Activated CD4-positive, alpha-beta T cell treated with anti-CD3 and anti-CD28 coated beads for 24 hours (primary cell): ENCODE results near the gene SLC34A1.
"Not testable (repeated sequence)": the region's sequence is repeated elsewhere in the genome, so short reads cannot be mapped to it uniquely, and the experiment has no call there.

Experiments used
- DNase-seq, 2 donors: peaks; one replicate each; pipeline ENCODE4 v3.0.0-alpha.2; 2020; ENCODE audit warnings: low read depth in 2 of 2

Gene SLC34A1

GRCh38 chr5:177368869-177369644 lies 15.2 kb upstream of the SLC34A1 start:
- no peak for DNase-seq

GRCh38 chr5:177369645-177370440 lies 14.4 kb upstream of the SLC34A1 start:
- DNase-seq, result no peak

- DNase-seq, result no peak
Measured at GRCh38 chr5:177370488-177371119, 13.6 kb upstream of the SLC34A1 start.

GRCh38 chr5:177371120-177372033 lies 12.9 kb upstream of the SLC34A1 start:
- DNase-seq, result no peak

GRCh38 chr5:177372034-177372896 lies 12.0 kb upstream of the SLC34A1 start:
- DNase-seq, result no peak

GRCh38 chr5:177372910-177373309 lies 11.3 kb upstream of the SLC34A1 start:
- DNase-seq, result no peak

- DNase-seq, result no peak
Measured at GRCh38 chr5:177373806-177374205, 10.4 kb upstream of the SLC34A1 start.

GRCh38 chr5:177374211-177374610 lies 10.0 kb upstream of the SLC34A1 start:
- DNase-seq, result no peak

- DNase-seq, result not testable (repeated sequence)
Measured at GRCh38 chr5:177375516-177375915, 8.7 kb upstream of the SLC34A1 start.

- DNase-seq, result no peak
Measured at GRCh38 chr5:177376107-177376506, 8.1 kb upstream of the SLC34A1 start.

- DNase-seq, result no peak
Measured at GRCh38 chr5:177377851-177378776, 6.1 kb upstream of the SLC34A1 start.

GRCh38 chr5:177378884-177379883 lies 5.0 kb upstream of the SLC34A1 start:
- no peak for DNase-seq

- no peak for DNase-seq
Measured at GRCh38 chr5:177380805-177381126, 3.5 kb upstream of the SLC34A1 start.

- no peak for DNase-seq
Measured at GRCh38 chr5:177382423-177383029, 1.7 kb upstream of the SLC34A1 start.

- no peak for DNase-seq
Measured at GRCh38 chr5:177383181-177383580, 1.1 kb upstream of the SLC34A1 start.

- no peak for DNase-seq
Measured at GRCh38 chr5:177385720-177386119, 1.5 kb downstream of the SLC34A1 start.

- no peak for DNase-seq
Measured at GRCh38 chr5:177386542-177386941, 2.3 kb downstream of the SLC34A1 start.

GRCh38 chr5:177387405-177387804 lies 3.2 kb downstream of the SLC34A1 start:
- DNase-seq, result no peak
